Stimulated activated CD8-positive, alpha-beta memory T cell treated with anti-CD3 and anti-CD28 coated beads, Interleukin-15, amount 100 ng/mL, for 1 hour (primary cell): Measurements from ENCODE around the gene ZMIZ1.
"Not testable (repeated sequence)": the region's sequence is repeated elsewhere in the genome, so short reads cannot be mapped to it uniquely, and the experiment has no call there.

Source experiments
- DNase-seq: peaks from one replicate; pipeline ENCODE4 v3.0.0-alpha.2; 2020; ENCODE audit warnings: low read depth

ZMIZ1 gene

DNA sequence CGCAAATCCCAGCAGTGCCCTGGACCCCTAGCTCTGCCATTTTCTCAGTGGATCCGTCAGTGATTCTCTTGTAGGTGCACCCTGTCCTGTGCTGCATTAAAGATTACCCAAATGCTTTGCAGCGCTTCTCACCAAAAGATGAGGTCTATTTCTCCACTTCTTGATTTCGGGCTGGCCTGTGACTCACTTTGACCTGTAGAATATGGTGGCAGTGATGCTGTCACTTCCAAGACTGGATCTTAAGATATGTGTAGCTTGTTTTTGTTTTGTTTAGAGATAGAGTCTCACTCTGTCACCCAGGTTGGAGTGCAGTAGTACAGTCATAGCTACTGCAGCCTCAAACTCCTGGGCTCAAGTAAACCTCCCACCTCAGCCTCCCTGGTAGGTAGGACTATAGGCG is 37.0 kb upstream of the ZMIZ1 start:
- DNase-seq = no peak

DNA sequence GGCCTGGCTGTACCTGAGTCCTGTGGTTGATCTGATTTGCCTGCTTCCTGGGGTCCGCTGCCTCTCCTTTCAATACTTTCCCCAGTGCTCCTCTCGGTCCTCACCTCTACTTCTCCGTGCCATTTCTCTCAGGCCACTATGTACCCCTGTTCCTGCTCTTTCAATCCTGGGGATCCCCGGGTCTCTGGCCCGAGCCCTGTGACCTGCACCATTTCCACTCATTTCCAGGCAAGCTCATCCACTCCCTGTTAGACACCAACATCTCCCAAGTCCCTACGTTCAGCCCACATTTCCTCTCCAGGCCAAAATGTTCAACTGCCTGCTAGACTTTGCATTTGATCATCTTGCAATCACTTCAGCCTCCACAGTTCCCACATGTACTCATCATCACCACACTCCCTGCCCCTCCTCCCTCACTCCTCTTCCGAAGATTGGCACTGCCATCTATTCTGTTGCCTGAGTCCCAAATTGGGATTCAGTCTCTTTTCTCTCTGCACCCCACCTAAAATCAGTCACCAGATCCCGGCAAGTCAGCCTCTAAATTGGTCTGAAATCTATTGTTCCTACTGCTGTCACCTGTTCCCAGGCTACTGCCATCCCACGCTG is 34.4 kb upstream of the ZMIZ1 start:
- no peak for DNase-seq

DNA sequence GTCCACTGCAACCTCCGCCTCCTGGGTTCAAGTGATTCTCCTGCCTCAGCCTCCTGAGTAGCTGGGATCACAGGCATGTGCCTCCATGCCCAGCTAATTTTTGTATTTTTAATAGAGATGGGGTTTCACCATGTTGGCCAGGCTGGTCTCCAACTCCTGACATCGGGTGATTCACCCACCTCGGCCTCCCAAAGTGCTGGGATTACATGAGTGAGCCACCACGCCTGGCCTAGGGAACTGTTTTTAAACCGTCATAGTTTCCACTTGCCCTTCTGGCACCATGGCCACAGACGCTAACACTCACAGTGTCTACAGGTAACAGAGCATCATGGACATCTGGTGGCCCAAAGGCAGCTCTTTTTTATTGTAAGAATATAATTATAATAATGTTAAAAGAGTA is 32.4 kb upstream of the ZMIZ1 start:
- DNase-seq = not testable (repeated sequence)

DNA sequence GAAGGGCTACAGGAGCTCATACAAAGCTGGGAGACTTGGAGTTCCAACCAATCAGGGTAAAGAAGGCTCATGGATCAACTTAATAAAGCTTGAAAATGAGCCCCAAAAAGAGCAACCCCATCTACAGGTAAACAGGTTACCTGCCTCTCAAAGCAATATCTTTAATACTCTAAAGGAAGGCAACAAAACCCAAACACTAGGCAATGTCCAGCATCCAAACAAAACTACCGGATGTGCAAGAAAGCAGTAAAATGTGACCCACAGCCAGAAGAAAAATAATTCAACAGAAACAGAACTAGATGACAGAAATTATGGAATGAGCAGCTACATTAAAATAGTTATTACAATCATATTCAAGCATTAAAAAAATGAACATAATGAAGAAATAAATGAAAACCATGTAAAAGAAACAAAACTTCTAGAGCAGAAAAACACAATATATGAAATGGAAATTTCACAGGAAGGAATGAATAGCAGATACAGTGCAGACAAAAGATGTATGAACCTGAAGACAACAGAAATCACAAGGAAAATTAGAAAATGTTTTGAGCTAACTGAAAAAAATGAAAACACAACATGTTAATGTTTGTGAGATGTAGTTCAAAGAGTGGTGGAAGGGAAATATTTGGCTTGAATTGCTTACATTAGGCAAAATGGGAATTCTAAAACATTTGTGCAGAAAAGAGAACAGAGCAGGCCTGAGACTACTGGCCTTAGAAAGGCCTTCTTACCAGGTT is 30.5 kb upstream of the ZMIZ1 start:
- DNase-seq = no peak

DNA sequence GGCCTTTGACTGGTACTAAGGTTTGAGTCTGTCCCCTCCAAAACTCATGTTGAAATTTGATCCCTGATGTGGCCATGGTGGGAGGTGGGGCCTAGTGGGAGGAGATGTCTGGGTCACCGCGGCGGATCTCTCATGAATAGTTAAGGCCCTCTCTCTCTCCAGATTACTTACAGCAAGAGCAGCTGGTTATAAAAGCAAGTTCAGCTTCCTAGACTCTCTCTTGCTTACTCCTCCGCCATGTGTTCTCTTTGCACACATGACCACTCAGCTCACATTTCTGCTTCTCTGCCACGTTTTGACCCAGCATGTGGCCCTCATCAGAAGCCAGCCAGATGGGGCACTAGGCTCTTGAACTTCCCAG is 29.9 kb upstream of the ZMIZ1 start:
- no peak for DNase-seq

DNA sequence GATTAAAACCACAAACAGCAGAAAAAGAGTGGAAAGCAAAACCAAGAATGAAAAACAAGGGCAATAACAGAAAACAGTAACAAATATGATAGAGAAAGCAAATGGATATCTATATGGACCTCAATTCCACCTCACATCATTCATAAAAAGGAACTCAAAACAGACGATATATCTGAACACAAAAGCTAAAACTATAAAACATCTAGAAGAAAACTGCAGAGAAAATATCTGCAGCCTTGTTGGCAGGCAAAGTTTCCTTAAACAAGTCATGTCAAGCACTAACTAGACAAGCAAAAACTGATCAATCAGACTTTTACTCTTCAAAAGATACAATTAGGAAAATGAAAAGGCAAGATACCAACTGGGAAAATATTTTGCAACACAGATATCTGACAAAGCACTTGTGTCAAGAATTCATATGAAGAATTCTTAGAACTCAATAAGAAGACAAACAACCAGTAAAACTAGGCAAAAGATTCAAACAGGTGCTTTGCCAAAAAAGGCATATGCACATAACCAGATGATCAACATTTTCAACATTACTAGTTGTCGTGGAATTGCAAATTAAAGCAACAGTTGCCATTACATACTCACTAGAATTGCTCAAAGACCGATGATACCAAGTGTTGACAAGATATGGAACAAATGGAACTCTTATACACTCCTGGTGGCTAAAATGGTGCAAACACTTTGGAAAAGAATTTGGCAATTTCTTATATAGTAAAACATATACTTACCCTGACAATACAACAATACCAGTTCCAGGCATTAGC is 25.9 kb upstream of the ZMIZ1 start:
- DNase-seq = no peak

DNA sequence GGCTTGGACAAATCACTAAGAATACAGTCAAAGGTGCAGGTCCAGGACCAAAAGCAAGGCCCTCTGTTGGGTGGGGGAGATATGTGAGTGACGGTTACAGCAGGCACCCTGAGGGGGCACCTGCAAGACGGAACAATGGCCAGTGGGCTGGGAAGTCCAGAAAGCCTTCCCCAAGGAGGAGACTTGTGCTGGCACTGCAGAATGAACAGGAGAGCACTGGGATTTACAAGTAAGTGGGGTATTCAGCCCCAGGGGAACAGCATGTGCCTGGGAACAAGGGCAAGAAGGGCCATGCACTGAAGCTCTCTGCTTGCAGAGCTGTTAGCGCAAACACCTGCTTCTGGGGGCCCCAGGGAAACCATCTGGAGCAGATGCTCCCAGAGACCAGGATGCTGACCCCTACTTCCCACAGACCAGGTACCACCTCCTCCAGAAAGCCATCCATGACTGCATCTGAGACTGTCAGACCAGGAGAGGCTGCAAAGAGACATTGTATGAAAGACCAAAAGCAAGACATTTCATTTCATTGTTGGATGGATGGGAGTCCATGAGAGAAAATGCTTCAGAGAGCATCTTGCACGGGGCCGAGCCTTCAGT is 24.6 kb upstream of the ZMIZ1 start:
- no peak for DNase-seq

DNA sequence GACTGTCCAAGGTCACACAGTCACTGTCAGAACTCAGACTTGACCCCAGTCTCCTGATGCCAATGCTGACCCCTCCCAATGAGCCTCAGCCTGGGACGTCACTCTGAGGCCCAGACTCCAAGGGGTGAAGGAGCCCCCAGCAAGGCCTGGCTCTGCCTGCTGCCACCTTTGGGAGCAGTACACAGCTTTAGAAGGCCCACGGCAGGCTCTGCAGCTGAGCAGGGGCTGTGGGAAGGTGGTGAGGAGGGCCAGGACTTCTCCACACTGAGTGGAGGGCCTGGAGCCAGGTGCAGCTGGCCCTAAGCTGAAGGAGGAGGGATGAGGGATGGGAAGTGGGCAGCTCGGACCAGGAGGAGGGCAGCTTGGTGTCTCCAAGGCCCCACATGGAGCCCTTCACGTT is 23.9 kb upstream of the ZMIZ1 start:
- DNase-seq = no peak

DNA sequence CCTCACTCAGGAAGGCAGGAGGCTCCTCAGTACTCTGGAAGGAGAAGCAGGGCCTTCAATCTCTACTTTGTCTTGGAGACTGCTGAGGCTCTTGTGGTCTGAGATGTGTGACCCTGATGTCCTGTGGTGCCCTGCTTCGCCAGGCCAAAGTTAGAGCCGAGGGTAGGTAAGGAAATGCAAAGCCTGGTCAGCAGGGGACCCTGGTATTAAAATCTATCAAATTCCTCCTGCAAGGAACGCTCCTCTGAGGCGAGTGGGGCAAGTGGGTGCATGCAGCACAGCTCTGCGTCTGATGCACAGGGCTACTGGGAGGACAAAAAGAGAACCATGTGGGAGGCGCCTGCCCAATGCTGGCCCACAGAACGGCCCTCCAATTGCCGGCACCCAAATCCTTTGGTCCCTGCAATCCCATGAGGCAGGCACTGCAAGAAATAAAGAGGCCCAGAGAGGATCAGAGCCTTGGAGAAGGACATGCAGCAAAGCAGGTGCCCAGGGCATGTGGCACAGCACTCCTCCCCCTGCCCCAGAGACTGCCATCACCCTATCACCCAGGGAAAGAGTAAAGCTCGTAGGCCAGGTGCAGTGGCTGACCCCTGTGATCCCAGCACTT is 23.1 kb upstream of the ZMIZ1 start:
- no peak for DNase-seq

DNA sequence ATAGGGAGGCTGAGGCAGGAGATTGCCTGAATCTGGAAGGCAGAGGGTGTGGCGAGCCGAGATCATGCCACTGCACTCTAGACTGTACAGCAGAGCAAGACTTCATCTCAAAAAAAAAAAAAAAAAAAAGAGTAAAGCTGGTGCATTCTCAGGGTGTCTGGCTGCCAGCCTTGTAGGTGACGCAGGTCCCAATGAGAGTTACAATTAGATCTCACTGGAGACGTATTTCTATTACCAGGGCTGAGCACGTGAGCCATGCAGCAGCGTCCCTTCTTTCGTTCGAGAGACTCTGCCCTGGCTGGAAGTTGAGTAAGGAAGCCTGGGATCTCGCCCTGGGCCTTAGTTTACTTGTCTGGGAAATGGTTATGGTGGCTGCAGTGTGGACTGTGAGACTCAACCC is 22.4 kb upstream of the ZMIZ1 start:
- no peak for DNase-seq

DNA sequence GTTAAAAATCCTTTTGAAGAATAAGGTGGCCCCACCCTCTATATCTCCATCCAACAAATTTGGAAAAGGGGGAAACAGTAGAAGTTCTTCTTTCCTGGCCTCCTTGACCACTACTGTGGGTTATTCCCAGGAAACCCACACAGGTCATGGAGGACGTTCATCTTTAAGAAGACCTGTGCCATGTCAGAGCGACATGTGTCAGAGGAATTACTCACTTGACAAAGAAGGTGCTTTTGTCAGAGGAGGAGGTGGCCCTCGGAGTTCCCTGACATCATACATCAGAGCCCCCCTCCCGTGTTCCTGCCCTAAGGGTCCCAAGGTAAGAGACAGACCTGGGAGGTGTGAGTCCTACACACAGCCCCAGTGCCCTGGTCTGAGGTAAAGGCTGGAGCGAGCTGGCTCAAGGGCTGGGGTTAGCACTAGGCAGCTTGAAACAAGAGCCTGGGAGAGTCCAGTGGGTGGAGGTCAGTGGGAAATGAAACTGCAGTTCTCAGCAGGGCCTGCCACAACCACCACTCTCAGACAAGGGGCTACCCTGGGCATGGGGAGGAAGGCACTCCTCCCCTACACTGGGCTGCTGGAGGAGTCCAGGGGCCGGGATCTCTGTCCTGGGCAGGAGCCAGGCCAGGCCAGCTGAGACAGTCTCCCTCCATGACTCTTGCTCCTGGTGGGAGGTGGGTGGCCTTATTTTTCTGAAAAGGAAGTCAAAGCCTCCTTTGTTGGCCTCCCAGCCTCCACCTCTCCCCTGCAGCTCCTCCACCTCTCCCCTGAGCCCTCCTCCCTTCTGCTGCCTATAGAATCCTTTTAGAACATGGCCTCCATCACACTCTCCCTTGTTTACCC is 21.8 kb upstream of the ZMIZ1 start:
- no peak for DNase-seq

DNA sequence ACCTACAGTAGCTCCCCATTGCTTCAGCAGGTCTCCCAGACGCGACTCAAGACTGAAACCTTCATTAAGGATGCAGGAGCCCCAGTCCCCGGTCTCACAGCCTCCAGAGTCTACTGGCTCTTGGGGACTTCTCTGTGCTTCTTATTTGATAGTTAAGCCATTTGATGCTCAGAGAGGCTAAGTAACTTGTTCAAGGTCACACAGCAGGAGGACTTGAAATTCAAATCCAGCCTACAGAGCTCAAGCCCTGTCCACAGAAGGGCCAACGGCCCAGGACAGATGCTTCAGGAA is 21.2 kb upstream of the ZMIZ1 start:
- no peak for DNase-seq

DNA sequence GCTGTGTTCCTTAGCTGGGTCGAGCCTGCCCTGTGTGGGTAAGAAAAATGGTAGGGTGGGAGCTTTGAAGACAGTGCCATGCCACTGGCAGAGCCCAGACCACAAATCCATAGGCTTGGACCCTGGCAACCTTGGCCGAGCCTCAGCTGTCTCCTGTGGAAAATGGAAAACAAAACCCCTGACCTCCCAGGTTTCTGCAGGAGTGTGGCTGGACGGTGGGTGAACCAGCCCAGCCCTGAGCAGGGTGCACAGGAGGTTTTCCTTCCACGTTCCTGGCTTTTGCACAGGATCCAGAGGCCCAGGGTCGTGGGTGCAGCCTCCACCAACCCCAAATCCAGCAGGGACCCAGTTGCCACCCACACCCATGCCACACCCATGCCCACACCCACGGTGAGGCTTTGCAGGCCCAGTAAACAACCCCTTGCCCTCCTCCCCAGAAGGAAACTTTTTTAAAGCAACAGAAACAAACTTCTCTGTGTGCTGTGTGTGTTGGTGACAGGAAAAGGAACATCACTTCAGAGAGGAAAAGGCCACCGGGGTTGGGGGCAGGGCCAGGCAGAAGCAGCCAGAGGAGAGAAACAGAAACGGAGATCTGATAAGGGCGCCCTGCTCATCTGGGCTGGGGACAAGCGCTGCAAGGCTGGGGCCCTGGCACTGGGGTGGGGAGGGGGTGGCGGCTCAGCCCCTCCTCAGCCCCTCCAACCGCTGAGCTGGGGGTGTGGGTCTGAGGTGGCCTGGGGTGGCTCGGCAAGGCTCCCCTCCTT is 20.7 kb upstream of the ZMIZ1 start:
- DNase-seq = no peak

DNA sequence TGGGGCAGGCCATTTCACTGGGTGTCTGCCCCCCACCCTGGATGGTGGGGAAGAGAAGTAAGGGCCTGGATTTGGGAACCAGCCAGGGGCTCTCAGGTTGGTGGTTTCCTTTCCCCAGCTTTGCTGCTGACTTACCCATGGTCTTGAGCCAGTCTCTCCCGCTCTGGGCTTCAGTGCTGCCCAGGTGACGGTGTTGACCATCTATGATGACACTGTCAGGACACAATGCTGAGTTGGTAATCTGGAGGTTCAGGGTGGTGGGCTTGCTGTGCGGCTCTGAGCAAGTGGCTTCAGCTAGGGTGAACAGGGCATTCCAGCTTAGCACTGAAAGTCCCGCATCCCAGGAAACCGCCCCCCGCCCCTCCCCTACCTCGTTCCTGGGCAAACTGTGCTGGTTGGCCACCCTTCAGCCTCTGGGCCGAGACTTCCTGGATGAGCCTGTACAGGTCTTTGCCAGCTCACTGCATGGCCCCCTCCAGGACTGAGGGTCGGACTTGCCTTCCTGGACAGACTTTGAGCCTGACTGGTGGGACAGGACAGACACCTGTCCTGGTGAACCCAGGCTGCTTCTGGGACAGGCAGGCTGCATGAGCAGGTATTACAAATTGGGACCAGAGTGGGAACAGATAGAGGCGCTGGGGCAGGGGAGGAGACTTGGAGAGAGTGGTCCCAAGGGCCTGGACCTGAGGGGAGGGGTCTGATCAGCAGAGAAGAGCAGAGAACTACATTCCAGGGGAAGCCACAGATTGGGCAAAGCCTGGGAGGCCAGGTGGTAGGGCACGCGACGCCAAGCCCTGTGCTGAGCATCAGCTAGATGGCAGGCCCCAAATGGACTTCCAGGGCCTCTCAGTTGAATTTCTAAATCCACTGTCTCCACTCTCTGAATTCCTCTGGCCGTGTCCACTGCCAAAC is 19.9 kb upstream of the ZMIZ1 start:
- DNase-seq = no peak

DNA sequence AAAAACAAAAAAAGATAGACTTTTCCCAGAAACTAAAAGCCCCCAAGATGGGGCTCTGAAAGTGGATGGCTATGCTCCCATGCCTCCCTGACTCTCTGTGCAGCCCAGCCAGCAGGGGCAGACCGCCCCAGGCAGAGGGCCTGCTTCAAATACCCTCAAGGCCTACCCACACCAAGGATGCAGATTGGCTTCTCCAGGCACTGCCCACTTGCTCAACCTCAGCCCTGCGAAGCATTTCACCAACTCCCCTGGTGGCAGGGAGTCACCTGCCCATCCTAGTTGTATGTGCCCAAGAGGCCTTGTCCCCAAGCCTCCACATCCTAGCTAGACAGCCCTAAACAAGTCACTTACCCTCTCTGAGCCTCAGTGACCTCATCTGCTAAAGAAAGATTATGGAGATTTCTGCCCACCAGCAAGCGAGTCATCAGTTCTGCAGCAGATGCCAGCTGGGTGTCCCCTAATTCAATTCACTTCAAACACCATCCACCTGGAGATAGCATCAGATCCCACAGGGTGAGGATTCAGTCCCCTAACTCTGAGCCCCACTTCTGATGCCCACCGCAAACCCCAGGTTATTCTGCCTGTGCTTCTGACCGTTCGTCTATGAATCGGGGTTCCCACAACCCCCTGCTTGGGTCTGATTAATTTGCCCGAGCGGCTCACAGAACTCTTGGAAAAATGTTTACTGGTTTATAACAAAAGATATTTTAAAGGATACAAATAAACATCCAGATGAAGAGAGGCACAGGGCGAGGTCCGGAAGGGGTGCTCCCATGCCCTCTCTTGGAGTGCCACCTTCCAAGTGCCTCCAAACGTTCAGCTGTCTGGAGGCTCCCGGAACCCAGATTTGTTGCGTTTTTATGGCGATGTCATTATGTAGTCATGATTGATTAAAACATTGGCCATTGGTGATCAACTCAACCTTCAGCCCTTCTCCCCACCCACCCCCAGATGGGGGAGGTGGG is 18.6 kb upstream of the ZMIZ1 start:
- no peak for DNase-seq

DNA sequence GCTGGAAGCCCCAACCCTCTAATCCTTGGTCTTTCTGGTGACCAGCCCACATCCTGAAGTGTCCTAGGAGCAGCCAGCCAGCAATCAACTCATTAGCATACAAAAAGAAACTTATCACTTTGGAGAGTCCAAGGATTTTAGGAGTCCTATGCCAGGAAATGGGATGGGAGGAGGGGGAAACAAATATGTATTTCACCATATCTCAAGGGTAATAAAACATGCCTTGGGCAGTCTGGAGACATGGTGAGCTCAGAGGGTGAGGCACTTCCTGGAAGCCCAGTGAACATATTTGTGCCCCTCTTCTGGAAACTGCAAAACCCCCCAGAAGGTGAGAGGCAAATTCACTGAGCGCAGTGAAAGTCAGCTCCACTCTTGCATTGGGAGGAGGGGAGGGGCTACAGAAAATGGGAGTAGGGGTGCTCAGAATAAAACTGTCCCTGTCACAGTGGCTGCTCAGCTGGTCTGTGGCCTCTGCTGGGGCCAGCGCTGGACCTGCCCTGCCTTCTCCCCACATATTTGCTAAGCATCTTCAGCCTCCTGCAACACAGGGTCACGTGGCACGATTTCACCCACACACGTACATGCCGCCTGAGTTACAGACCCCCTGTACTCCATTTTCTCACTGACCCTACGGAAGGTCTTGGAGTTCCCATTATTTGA is 17.7 kb upstream of the ZMIZ1 start:
- DNase-seq = no peak

DNA sequence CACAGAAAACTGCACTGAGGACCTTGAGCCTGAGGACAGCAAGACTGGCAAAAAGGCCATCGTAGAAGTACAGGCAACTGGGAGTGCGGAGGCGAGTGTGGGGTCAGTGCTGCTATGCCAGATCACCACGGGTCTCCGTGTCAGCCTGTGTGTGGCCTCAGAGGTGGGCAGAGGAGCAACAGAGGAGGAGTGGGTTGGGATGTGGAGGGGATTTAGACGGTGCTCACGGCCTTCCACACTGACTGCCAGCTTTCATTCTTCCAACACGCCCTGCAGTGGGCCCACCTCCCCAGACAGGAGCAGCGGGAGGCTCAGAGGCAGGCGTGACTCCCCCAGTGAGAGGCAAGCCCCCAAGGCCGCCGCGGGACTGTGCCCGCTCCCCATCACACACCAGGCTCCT is 17.0 kb upstream of the ZMIZ1 start:
- no peak for DNase-seq
